Measurements from ENCODE around the gene TRMT5.

Gene TRMT5

GRCh38 chr14:60963761-60964160, 17.1 kb downstream of the TRMT5 start:
- no peak for DNase-seq

GRCh38 chr14:60958146-60958545, 22.7 kb downstream of the TRMT5 start:
- DNase-seq = no peak

- no peak for DNase-seq
Observed at GRCh38 chr14:60956632-60957031, 24.2 kb downstream of the TRMT5 start.

GRCh38 chr14:60956202-60956601, 24.7 kb downstream of the TRMT5 start:
- no peak for DNase-seq

- no peak for DNase-seq
Observed at GRCh38 chr14:60951776-60952435, 29.0 kb downstream of the TRMT5 start.

- DNase-seq = no peak
Observed at GRCh38 chr14:60946773-60947172, 34.1 kb downstream of the TRMT5 start.

- DNase-seq = no peak
Observed at GRCh38 chr14:60945984-60946383, 34.9 kb downstream of the TRMT5 start.

GRCh38 chr14:60944204-60944603, 36.7 kb downstream of the TRMT5 start:
- no peak for DNase-seq

GRCh38 chr14:60943637-60944032, 37.2 kb downstream of the TRMT5 start:
- DNase-seq = no peak

- no peak for DNase-seq
Observed at GRCh38 chr14:60935319-60935718, 45.6 kb downstream of the TRMT5 start.

GRCh38 chr14:60933920-60934655, 46.8 kb downstream of the TRMT5 start:
- no peak for DNase-seq

- DNase-seq = no peak
Observed at GRCh38 chr14:60931218-60931617, 49.7 kb downstream of the TRMT5 start.

- DNase-seq = no peak
Observed at GRCh38 chr14:60926002-60926401, 54.9 kb downstream of the TRMT5 start.

GRCh38 chr14:60925286-60925685, 55.6 kb downstream of the TRMT5 start:
- no peak for DNase-seq

GRCh38 chr14:60922050-60922449, 58.8 kb downstream of the TRMT5 start:
- no peak for DNase-seq

Data from CD4-positive, alpha-beta T cell treated with Interleukin-1 beta for 1 hour (primary cell).